Neural progenitor cell (in vitro differentiated cells): ENCODE measurements around the gene PRRT4. TPM values are rescaled to one million over a fixed set of nuclear protein-coding genes. Genes with fewer than 3 reads are reported as not detected.

ENCODE experiments used
- DNase-seq: peaks from one replicate; pipeline ENCODE4 v3.0.0-alpha.2; 2016; ENCODE audit warnings: low spot score
- H2AFZ ChIP-seq: fragments of 200-600 bp; sonication (generic); replicated peaks from 2 replicates; pipeline ENCODE4 v1.6.1; 2016; ENCODE audit warnings: antibody characterized with exemption
- H3F3A ChIP-seq: fragments of 200-600 bp; sonication (generic); 2 replicates; pipeline ENCODE4 v1.6.1; 2016; ENCODE audit warnings: antibody characterized with exemption, low read depth
- H3K27ac ChIP-seq: fragments of 200-600 bp; sonication (generic); 2 replicates; pipeline ENCODE4 v1.5.1; 2016; ENCODE audit warnings: mild to moderate bottlenecking
- H3K27me3 ChIP-seq: fragments of 200-600 bp; sonication (generic); 2 replicates; pipeline ENCODE4 v1.6.1; 2016; ENCODE audit warnings: mild to moderate bottlenecking, moderate library complexity
- H3K36me3 ChIP-seq: fragments of 200-600 bp; sonication (generic); 2 replicates; pipeline ENCODE4 v1.5.1; 2016
- H3K4me1 ChIP-seq: fragments of 200-600 bp; sonication (generic); 2 replicates; pipeline ENCODE4 v1.6.1; 2016; ENCODE audit warnings: mixed run types
- H3K4me2 ChIP-seq: fragments of 200-600 bp; sonication (generic); 2 replicates; pipeline ENCODE4 v1.6.1; 2016
- H3K4me3 ChIP-seq: fragments of 200-600 bp; sonication (generic); 2 replicates; pipeline ENCODE4 v1.5.1; 2016
- H3K79me2 ChIP-seq: fragments of 200-600 bp; sonication (generic); 2 replicates; pipeline ENCODE4 v1.6.1; 2016; ENCODE audit warnings: low read depth
- H3K9ac ChIP-seq: fragments of 200-600 bp; sonication (generic); 2 replicates; pipeline ENCODE4 v1.6.1; 2016
- H3K9me3 ChIP-seq: fragments of 200-600 bp; sonication (generic); 2 replicates; pipeline ENCODE4 v1.5.1; 2016; ENCODE audit warnings: low read depth
- H4K20me1 ChIP-seq: fragments of 200-600 bp; sonication (generic); 2 replicates; pipeline ENCODE4 v1.6.1; 2016; ENCODE audit warnings: low read depth
- H3K27ac Mint-ChIP-seq: 3 replicates; pipeline ENCODE4 v1.8.0; 2021; ENCODE audit warnings: mixed read lengths
- H3K27me3 Mint-ChIP-seq: 2 replicates; pipeline ENCODE4 v1.8.0; 2022; ENCODE audit warnings: low read depth, mild to moderate bottlenecking, inconsistent platforms, moderate library complexity, mixed read lengths; ENCODE audit not compliant: insufficient read depth
- H3K36me3 Mint-ChIP-seq: 3 replicates; pipeline ENCODE4 v1.8.0; 2021; ENCODE audit warnings: mixed read lengths
- H3K4me1 Mint-ChIP-seq: 3 replicates; pipeline ENCODE4 v1.8.0; 2021; ENCODE audit warnings: mixed read lengths
- H3K4me3 Mint-ChIP-seq: 3 replicates; pipeline ENCODE4 v1.8.0; 2021; ENCODE audit warnings: mild to moderate bottlenecking, moderate library complexity, mixed read lengths
- H3K9me3 Mint-ChIP-seq: 3 replicates; pipeline ENCODE4 v1.8.0; 2020; ENCODE audit warnings: mixed read lengths
- EZH2 ChIP-seq: fragments of 200-600 bp; sonication (generic); IDR thresholded peaks from 2 replicates; pipeline ENCODE4 v1.6.1; 2017; ENCODE audit warnings: antibody characterized with exemption, mild to moderate bottlenecking, moderate library complexity
- EZH2phosphoT487 ChIP-seq: fragments of 200-600 bp; sonication (generic); IDR thresholded peaks from 2 replicates; pipeline ENCODE4 v1.6.1; 2017; ENCODE audit warnings: antibody characterized with exemption
- total RNA-seq: library from RNA; depleted of rRNA; stranded (reverse); fragments of >200 nt; gene quantifications from 2 replicates; pipeline ENCODE4 v1.2.3, GENCODE V29; 2015; ENCODE audit warnings: low replicate concordance
- TF ChIP-seq, protein P1 (sequence below): fragments of 200-600 bp; sonication (generic); IDR thresholded peaks from 2 replicates; pipeline ENCODE4 v1.5.1; 2017; ENCODE audit warnings: antibody characterized with exemption, mild to moderate bottlenecking

PRRT4 gene
- total RNA-seq, 1 donor from 2014 or later, result not detected

DNA sequence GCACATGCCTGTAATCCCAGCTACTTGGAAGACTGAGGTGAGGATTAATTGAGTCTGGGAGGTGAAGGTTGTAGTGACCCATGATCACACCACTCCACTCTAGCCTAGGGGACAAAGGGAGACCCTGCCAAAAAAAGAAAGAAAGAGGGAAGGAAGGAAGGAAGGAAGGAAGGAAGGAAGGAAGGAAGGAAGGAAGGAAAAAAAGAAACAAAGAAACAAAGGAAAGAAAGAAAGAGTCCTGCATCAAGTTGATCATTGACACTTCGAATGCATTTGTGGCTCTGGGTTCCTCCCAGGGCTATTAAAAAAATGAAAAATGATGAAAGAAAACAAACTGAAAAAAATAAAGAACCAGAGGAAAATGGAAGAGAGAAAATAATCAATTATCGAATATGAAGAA lies 3.9 kb upstream of the PRRT4 start:
- Histone ChIP-seq H3K79me2 (no peaks in the 10 kb centered on the region), H4K20me1 (no peaks in the 10 kb centered on the region), H3K27ac (no peak overlapping the region), H3K27me3 (peaks cover 83% of the 10 kb centered on the region), H3K4me2 (no peak overlapping the region), H3K9me3 (no peaks in the 10 kb centered on the region), H3K4me3 (no peak overlapping the region), H3K36me3 (no peaks in the 10 kb centered on the region), H3F3A (peaks cover 13% of the 10 kb centered on the region), H2AFZ (no peak overlapping the region), H3K4me1 (peaks cover 1% of the 10 kb centered on the region), H3K9ac (no peak overlapping the region)
- peaks cover 11% of the 10 kb centered on the region for H3K4me1 Mint-ChIP-seq
- DNase-seq, result no peak
- no peak overlapping the region for H3K27ac Mint-ChIP-seq
- H3K36me3 Mint-ChIP-seq, result no peaks in the 10 kb centered on the region
- H3K4me3 Mint-ChIP-seq, result no peak overlapping the region
- H3K9me3 Mint-ChIP-seq, result no peaks in the 10 kb centered on the region
- peaks cover 56% of the 10 kb centered on the region for H3K27me3 Mint-ChIP-seq
- TF ChIP-seq, protein P1, sequence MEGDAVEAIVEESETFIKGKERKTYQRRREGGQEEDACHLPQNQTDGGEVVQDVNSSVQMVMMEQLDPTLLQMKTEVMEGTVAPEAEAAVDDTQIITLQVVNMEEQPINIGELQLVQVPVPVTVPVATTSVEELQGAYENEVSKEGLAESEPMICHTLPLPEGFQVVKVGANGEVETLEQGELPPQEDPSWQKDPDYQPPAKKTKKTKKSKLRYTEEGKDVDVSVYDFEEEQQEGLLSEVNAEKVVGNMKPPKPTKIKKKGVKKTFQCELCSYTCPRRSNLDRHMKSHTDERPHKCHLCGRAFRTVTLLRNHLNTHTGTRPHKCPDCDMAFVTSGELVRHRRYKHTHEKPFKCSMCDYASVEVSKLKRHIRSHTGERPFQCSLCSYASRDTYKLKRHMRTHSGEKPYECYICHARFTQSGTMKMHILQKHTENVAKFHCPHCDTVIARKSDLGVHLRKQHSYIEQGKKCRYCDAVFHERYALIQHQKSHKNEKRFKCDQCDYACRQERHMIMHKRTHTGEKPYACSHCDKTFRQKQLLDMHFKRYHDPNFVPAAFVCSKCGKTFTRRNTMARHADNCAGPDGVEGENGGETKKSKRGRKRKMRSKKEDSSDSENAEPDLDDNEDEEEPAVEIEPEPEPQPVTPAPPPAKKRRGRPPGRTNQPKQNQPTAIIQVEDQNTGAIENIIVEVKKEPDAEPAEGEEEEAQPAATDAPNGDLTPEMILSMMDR, result no peak
- no peak for TF ChIP-seq EZH2phosphoT487
- no peak for TF ChIP-seq EZH2

DNA sequence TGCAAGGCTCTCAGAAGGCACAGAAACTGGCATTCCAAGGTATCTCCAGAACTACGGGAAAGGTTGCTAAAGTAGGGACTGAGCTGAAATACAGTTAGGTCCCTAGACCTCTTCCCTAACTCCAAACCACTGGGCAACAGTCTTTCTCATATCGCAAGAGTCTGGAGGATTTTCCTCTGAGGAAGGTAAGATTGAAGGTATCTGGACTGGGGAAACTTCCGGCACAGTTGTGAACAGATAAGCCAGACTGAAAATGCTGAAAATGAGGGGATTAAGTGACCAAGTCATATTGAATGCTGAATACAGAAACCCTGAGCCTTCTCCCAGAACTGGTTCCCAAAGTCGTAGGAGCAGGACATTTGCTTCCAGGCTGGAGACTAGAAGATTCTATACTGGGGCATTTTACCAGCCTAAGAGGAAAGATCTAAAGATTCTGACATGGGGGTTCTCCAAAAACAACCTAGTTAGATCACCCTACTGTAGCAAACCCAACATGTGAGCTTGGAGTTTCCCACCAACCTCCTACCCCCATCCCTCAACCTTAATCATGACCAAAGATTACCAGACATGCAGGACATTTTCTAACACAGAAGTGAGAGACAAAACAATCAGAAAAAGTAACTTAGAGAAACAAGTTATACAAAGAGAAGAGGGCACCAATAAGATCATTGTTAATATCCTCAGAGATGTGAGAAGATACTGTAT lies 2.8 kb upstream of the PRRT4 start:
- no peaks in the 10 kb centered on the region for H3K36me3 ChIP-seq
- no peak overlapping the region for H3K4me2 ChIP-seq
- H3K27me3 Mint-ChIP-seq, result peaks cover 61% of the 10 kb centered on the region
- no peaks in the 10 kb centered on the region for H3K79me2 ChIP-seq
- DNase-seq, result no peak
- no peak overlapping the region for H3K27ac Mint-ChIP-seq
- no peak overlapping the region for H3K9ac ChIP-seq
- H3K9me3 ChIP-seq, result no peaks in the 10 kb centered on the region
- no peak overlapping the region for H3K4me3 Mint-ChIP-seq
- no peaks in the 10 kb centered on the region for H3K36me3 Mint-ChIP-seq
- H4K20me1 ChIP-seq, result no peaks in the 10 kb centered on the region
- H3K4me1 Mint-ChIP-seq, result peaks cover 14% of the 10 kb centered on the region
- H3K4me3 ChIP-seq, result no peak overlapping the region
- no peaks in the 10 kb centered on the region for H3K9me3 Mint-ChIP-seq
- peaks cover 13% of the 10 kb centered on the region for H3F3A ChIP-seq
- H3K27me3 ChIP-seq, result peaks cover 94% of the 10 kb centered on the region
- TF ChIP-seq EZH2phosphoT487 (no peak), EZH2 (no peak)
- TF ChIP-seq, protein P1, result no peak
- no peak overlapping the region for H3K27ac ChIP-seq
- no peak overlapping the region for H2AFZ ChIP-seq
- H3K4me1 ChIP-seq, result peaks cover 7% of the 10 kb centered on the region

DNA sequence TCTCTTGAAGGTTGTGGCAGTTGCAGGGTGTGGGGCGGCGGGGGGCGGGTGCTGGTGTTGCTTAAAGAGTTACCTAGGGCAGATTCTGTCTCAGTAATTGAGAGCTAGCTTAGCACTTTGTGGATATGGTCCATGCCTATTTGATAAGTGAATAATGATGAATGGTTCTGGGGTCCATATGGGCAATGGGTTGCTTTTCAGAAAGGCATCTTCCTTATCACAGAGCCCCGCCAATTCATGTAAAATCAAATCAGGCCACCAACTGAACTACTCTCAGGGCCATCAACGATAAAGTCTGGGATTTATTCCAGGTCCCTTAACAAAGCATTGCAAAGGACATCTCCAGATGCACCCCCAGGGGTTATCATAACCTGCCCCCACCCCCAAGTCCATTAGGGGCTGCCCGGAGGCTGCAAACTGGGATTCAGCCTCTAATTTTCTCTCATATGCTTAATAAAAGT lies 1.8 kb upstream of the PRRT4 start:
- Mint-ChIP-seq H3K27me3 (peaks cover 60% of the 10 kb centered on the region), H3K4me3 (no peak overlapping the region), H3K36me3 (peaks cover 2% of the 10 kb centered on the region), H3K4me1 (peaks cover 16% of the 10 kb centered on the region), H3K9me3 (no peaks in the 10 kb centered on the region), H3K27ac (no peak overlapping the region)
- Histone ChIP-seq H3K9ac (no peak overlapping the region), H3F3A (peaks cover 13% of the 10 kb centered on the region), H2AFZ (no peak overlapping the region), H4K20me1 (no peaks in the 10 kb centered on the region), H3K4me3 (no peak overlapping the region), H3K27me3 (peaks cover 100% of the 10 kb centered on the region), H3K79me2 (no peaks in the 10 kb centered on the region), H3K9me3 (no peaks in the 10 kb centered on the region), H3K4me2 (no peak overlapping the region), H3K27ac (no peak overlapping the region), H3K4me1 (peaks cover 7% of the 10 kb centered on the region), H3K36me3 (no peaks in the 10 kb centered on the region)
- no peak for DNase-seq
- TF ChIP-seq, protein P1, result no peak
- no peak for TF ChIP-seq EZH2
- TF ChIP-seq EZH2phosphoT487, result no peak
